ENCODE measurements around the gene C5orf34. TPM values are rescaled to one million over a fixed set of nuclear protein-coding genes. Genes with fewer than 3 reads are reported as not detected.

The C5orf34 gene
- total and polyA plus RNA-seq, 3 donors from 2014 or later = 5.5 to 8.9 (median 8.5) TPM

- Histone ChIP-seq H3K4me3 (no peak overlapping the region), H3K36me3 (ENCODE audit: low read depth, missing control alignments) (no peaks in the 10 kb centered on the region), H3K27me3 (no peaks in the 10 kb centered on the region), H3K4me1 (no peaks in the 10 kb centered on the region), H3K9me3 (no peaks in the 10 kb centered on the region), H3K27ac (no peak overlapping the region)
- DNase-seq = no peak
- intact Hi-C loops (cut with DNase I; ENCODE audit: low total_unique reads) = no loop called here
- TF ChIP-seq POLR2A (IDR thresholded peaks at IDR 0.05) (no peak), CTCF (IDR thresholded peaks at IDR 0.05) (no peak)
- WGBS, 2 donors = 90 to 91% methylated on average over 2 of the region's 2 CpGs
Observed at GRCh38 chr5:43498581-43498980, 16.4 kb downstream of the C5orf34 start.

- Histone ChIP-seq H3K27me3 (no peaks in the 10 kb centered on the region), H3K9me3 (no peaks in the 10 kb centered on the region), H3K36me3 (ENCODE audit: low read depth, missing control alignments) (no peaks in the 10 kb centered on the region), H3K27ac (no peak overlapping the region), H3K4me3 (no peak overlapping the region), H3K4me1 (no peaks in the 10 kb centered on the region)
- 91 to 95% methylated on average over 5 of the region's 5 CpGs for WGBS, 2 donors
- TF ChIP-seq CTCF (IDR thresholded peaks at IDR 0.05) = no peak
- no peak for TF ChIP-seq POLR2A (IDR thresholded peaks at IDR 0.05)
- intact Hi-C loops (cut with DNase I; ENCODE audit: low total_unique reads) = no loop called here
- no peak for DNase-seq
Observed at GRCh38 chr5:43497311-43498104, 17.4 kb downstream of the C5orf34 start.

DNA sequence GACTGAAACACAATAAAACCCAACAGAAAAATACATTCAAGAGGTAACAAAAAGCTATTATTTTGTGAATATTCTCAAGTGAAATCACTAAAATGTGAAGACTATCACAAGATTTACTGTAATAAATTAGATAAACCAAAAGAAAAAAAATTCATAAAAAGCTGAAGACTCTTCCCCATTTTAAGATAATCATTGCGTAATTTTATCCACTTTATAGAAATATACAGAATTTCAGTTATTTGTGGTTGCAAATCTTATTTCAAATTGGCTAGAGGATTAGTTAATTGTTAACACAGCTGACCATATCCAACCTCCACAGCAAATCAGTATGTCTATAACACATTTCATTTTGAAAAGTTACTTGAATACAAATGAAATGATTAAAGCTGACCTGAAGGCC is 23.6 kb downstream of the C5orf34 start:
- Histone ChIP-seq H3K27me3 (no peaks in the 10 kb centered on the region), H3K27ac (no peak overlapping the region), H3K4me1 (no peaks in the 10 kb centered on the region), H3K9me3 (no peaks in the 10 kb centered on the region), H3K36me3 (ENCODE audit: low read depth, missing control alignments) (no peaks in the 10 kb centered on the region), H3K4me3 (no peak overlapping the region)
- WGBS, 2 donors = 96 to 100% methylated on average over 1 of the region's 1 CpG
- DNase-seq = no peak
- intact Hi-C loops (cut with DNase I; ENCODE audit: low total_unique reads) = no loop called here
- TF ChIP-seq CTCF (IDR thresholded peaks at IDR 0.05) = no peak
- no peak for TF ChIP-seq POLR2A (IDR thresholded peaks at IDR 0.05)

- DNase-seq = no peak
- Histone ChIP-seq H3K4me1 (peaks cover 22% of the 10 kb centered on the region), H3K4me3 (no peak overlapping the region), H3K27ac (peak overlapping the region; percentile 57 to 96), H3K36me3 (ENCODE audit: low read depth, missing control alignments) (no peaks in the 10 kb centered on the region), H3K9me3 (no peaks in the 10 kb centered on the region), H3K27me3 (no peaks in the 10 kb centered on the region)
- no peak for TF ChIP-seq CTCF (IDR thresholded peaks at IDR 0.05)
- no peak for TF ChIP-seq POLR2A (IDR thresholded peaks at IDR 0.05)
- WGBS, 2 donors = 66 to 75% methylated on average over 3 of the region's 3 CpGs
- intact Hi-C loops (cut with DNase I; ENCODE audit: low total_unique reads) = no loop called here
Observed at GRCh38 chr5:43486353-43486752, 28.6 kb downstream of the C5orf34 start.

- 60 to 65% methylated on average over 2 of the region's 2 CpGs for WGBS, 2 donors
- Histone ChIP-seq H3K27me3 (no peaks in the 10 kb centered on the region), H3K27ac (peak overlapping the region; percentile 91 to 96), H3K9me3 (no peaks in the 10 kb centered on the region), H3K4me3 (no peak overlapping the region), H3K4me1 (peaks cover 22% of the 10 kb centered on the region), H3K36me3 (ENCODE audit: low read depth, missing control alignments) (no peaks in the 10 kb centered on the region)
- no peak for TF ChIP-seq CTCF (IDR thresholded peaks at IDR 0.05)
- TF ChIP-seq POLR2A (IDR thresholded peaks at IDR 0.05) = no peak
- intact Hi-C loops (cut with DNase I; ENCODE audit: low total_unique reads) = no loop called here
- no peak for DNase-seq
Observed at GRCh38 chr5:43485406-43485805, 29.5 kb downstream of the C5orf34 start.
